IPS-15b (cell line): Measurements from ENCODE around the gene LRIT1.

ENCODE experiments used
- H3K27me3 ChIP-seq: one replicate; pipeline ENCODE4 v1.6.1; 2013; ENCODE audit warnings: low read length; ENCODE audit not compliant: control insufficient read depth, insufficient read depth
- H3K36me3 ChIP-seq: one replicate; pipeline ENCODE4 v1.6.1; 2013; ENCODE audit warnings: low read length; ENCODE audit not compliant: control insufficient read depth, insufficient read depth
- H3K4me1 ChIP-seq: one replicate; pipeline ENCODE4 v1.6.1; 2013; ENCODE audit warnings: mild to moderate bottlenecking, low read length; ENCODE audit not compliant: control insufficient read depth, insufficient read depth
- H3K4me3 ChIP-seq: one replicate; pipeline ENCODE4 v1.5.1; 2013; ENCODE audit warnings: low read depth, low read length
- H3K9ac ChIP-seq: one replicate; pipeline ENCODE4 v1.6.1; 2013; ENCODE audit warnings: low read depth, mild to moderate bottlenecking, low read length
- H3K9me3 ChIP-seq: one replicate; pipeline ENCODE4 v1.6.1; 2013; ENCODE audit warnings: mild to moderate bottlenecking, low read length; ENCODE audit not compliant: control insufficient read depth, insufficient read depth

The LRIT1 gene

GRCh38 chr10:84225427-84226173, 15.7 kb downstream of the LRIT1 start, which contains the start of gene LRIT2:
Gene LRIT2, minus strand, starts transcription at chr10:84225544. Its CDS starts 24 bp downstream, at chr10:84225520.
- Histone ChIP-seq H3K9ac (no peak within 1 kb of the TSS), H3K4me1 (no peaks in the 10 kb centered on the region), H3K4me3 (no peak within 1 kb of the TSS), H3K36me3 (no peaks in the 10 kb centered on the region), H3K9me3 (no peaks in the 10 kb centered on the region), H3K27me3 (no peaks in the 10 kb centered on the region)

- no peaks in the 10 kb centered on the region for H3K27me3 ChIP-seq
- no peaks in the 10 kb centered on the region for H3K36me3 ChIP-seq
- no peaks in the 10 kb centered on the region for H3K9me3 ChIP-seq
- H3K4me1 ChIP-seq: no peaks in the 10 kb centered on the region
- H3K4me3 ChIP-seq: no peak overlapping the region
- no peak overlapping the region for H3K9ac ChIP-seq
These were observed 16.8 kb downstream of the LRIT1 start for GRCh38 chr10:84224411-84225028.

- Histone ChIP-seq H3K9ac (no peak overlapping the region), H3K27me3 (no peaks in the 10 kb centered on the region), H3K9me3 (no peaks in the 10 kb centered on the region), H3K4me3 (no peak overlapping the region), H3K4me1 (no peaks in the 10 kb centered on the region), H3K36me3 (no peaks in the 10 kb centered on the region)
These were observed 19.4 kb downstream of the LRIT1 start for GRCh38 chr10:84221916-84222315.

- no peaks in the 10 kb centered on the region for H3K36me3 ChIP-seq
- no peaks in the 10 kb centered on the region for H3K4me1 ChIP-seq
- no peak overlapping the region for H3K9ac ChIP-seq
- no peaks in the 10 kb centered on the region for H3K9me3 ChIP-seq
- peaks cover 2% of the 10 kb centered on the region for H3K27me3 ChIP-seq
- H3K4me3 ChIP-seq: no peak overlapping the region
These were observed 23.6 kb downstream of the LRIT1 start for GRCh38 chr10:84217746-84218145.

GRCh38 chr10:84216834-84217233, 24.5 kb downstream of the LRIT1 start:
- Histone ChIP-seq H3K9me3 (no peaks in the 10 kb centered on the region), H3K9ac (no peak overlapping the region), H3K36me3 (no peaks in the 10 kb centered on the region), H3K4me3 (no peak overlapping the region), H3K4me1 (no peaks in the 10 kb centered on the region), H3K27me3 (peaks cover 2% of the 10 kb centered on the region)

- Histone ChIP-seq H3K4me1 (no peaks in the 10 kb centered on the region), H3K9me3 (no peaks in the 10 kb centered on the region), H3K9ac (no peak overlapping the region), H3K36me3 (no peaks in the 10 kb centered on the region), H3K4me3 (peak overlapping the region; percentile 18), H3K27me3 (peaks cover 2% of the 10 kb centered on the region)
These were observed 26.6 kb downstream of the LRIT1 start for GRCh38 chr10:84214612-84215235.

- no peaks in the 10 kb centered on the region for H3K36me3 ChIP-seq
- H3K4me3 ChIP-seq: peak overlapping the region; percentile 18
- H3K9ac ChIP-seq: no peak overlapping the region
These were observed 27.2 kb downstream of the LRIT1 start for GRCh38 chr10:84214046-84214572.

GRCh38 chr10:84213076-84213475, 28.3 kb downstream of the LRIT1 start:
- peaks cover 2% of the 10 kb centered on the region for H3K27me3 ChIP-seq
- no peaks in the 10 kb centered on the region for H3K4me1 ChIP-seq
- no peaks in the 10 kb centered on the region for H3K36me3 ChIP-seq
- H3K9me3 ChIP-seq: no peaks in the 10 kb centered on the region
- no peak overlapping the region for H3K9ac ChIP-seq
- H3K4me3 ChIP-seq: no peak overlapping the region

More at GRCh38 chr10:84214046-84214572, 27.2 kb downstream of the LRIT1 start:
- H3K4me1 ChIP-seq: no peaks in the 10 kb centered on the region
- H3K9me3 ChIP-seq: no peaks in the 10 kb centered on the region
- peaks cover 2% of the 10 kb centered on the region for H3K27me3 ChIP-seq

GRCh38 chr10:84212014-84212413, 29.3 kb downstream of the LRIT1 start:
- Histone ChIP-seq H3K9me3 (no peaks in the 10 kb centered on the region), H3K4me1 (no peaks in the 10 kb centered on the region), H3K36me3 (no peaks in the 10 kb centered on the region), H3K4me3 (no peak overlapping the region), H3K27me3 (peaks cover 2% of the 10 kb centered on the region), H3K9ac (no peak overlapping the region)

- peaks cover 2% of the 10 kb centered on the region for H3K27me3 ChIP-seq
- H3K4me1 ChIP-seq: no peaks in the 10 kb centered on the region
- H3K36me3 ChIP-seq: no peaks in the 10 kb centered on the region
- H3K9me3 ChIP-seq: no peaks in the 10 kb centered on the region
- H3K4me3 ChIP-seq: no peak overlapping the region
- H3K9ac ChIP-seq: no peak overlapping the region
These were observed 29.8 kb downstream of the LRIT1 start for GRCh38 chr10:84211566-84211965.

- Histone ChIP-seq H3K4me1 (no peaks in the 10 kb centered on the region), H3K4me3 (no peak overlapping the region), H3K9ac (no peak overlapping the region), H3K9me3 (no peaks in the 10 kb centered on the region), H3K27me3 (no peaks in the 10 kb centered on the region), H3K36me3 (no peaks in the 10 kb centered on the region)
These were observed 33.3 kb downstream of the LRIT1 start for GRCh38 chr10:84208023-84208422.
